ENCODE results near the gene GPR162.

GRCh38 chr12:6826125-6826733 is 4.6 kb downstream of the GPR162 start:
- no peak for TF ChIP-seq TAF1 (IDR thresholded peaks at IDR 0.05; ENCODE audit: borderline replicate concordance, low read depth, low read length)
- TF ChIP-seq POLR2AphosphoS5 (IDR thresholded peaks at IDR 0.05; ENCODE audit: low read depth, low read length) = no peak
